Neural cell (in vitro differentiated cells): ENCODE results near the gene LRRK1. TPM values are rescaled to one million over a fixed set of nuclear protein-coding genes. Genes with fewer than 3 reads are reported as not detected.

Source experiments
- H2AFZ ChIP-seq: fragments of 200-600, 300-800 bp; sonication (generic), shearing (Covaris generic); 2 replicates; pipeline ENCODE4 v1.6.0; 2014; ENCODE audit warnings: low read depth, mild to moderate bottlenecking, antibody characterized with exemption, low read length, moderate library complexity
- H3F3A ChIP-seq: fragments of 200-600 bp; shearing (Covaris generic); 2 replicates; pipeline ENCODE4 v1.6.1; 2016; ENCODE audit warnings: mild to moderate bottlenecking, moderate library complexity, mixed read lengths, antibody characterized with exemption, low read length; ENCODE audit not compliant: insufficient read depth, poor library complexity, severe bottlenecking
- H3K27ac ChIP-seq: fragments of 200-600, 300-800 bp; sonication (generic), shearing (Covaris generic); 2 replicates; pipeline ENCODE4 v1.5.1; 2014; ENCODE audit warnings: mild to moderate bottlenecking, low read length, moderate library complexity
- H3K27me3 ChIP-seq: fragments of 300-800, 200-600 bp; sonication (generic), shearing (Covaris generic); 2 replicates; pipeline ENCODE4 v1.6.0; 2014; ENCODE audit warnings: mild to moderate bottlenecking, low read depth, low read length, moderate library complexity; ENCODE audit not compliant: insufficient read depth
- H3K36me3 ChIP-seq: fragments of 300-800, 200-600 bp; sonication (generic), shearing (Covaris generic); 2 replicates; pipeline ENCODE4 v1.5.1; 2014; ENCODE audit warnings: mild to moderate bottlenecking, antibody characterized with exemption, low read length, moderate library complexity; ENCODE audit not compliant: insufficient read depth
- H3K4me2 ChIP-seq: fragments of 300-800, 200-600 bp; sonication (generic), shearing (Covaris generic); 2 replicates; pipeline ENCODE4 v1.6.0; 2014; ENCODE audit warnings: mild to moderate bottlenecking, low read length
- H3K4me3 ChIP-seq: fragments of 300-800, 200-600 bp; sonication (generic), shearing (Covaris generic); 2 replicates; pipeline ENCODE4 v1.5.1; 2014; ENCODE audit warnings: mild to moderate bottlenecking, low read length, moderate library complexity
- H3K79me2 ChIP-seq: fragments of 200-600 bp; shearing (Covaris generic); replicated peaks from 2 replicates; pipeline ENCODE4 v1.6.0; 2014; ENCODE audit warnings: mild to moderate bottlenecking, low read length, moderate library complexity; ENCODE audit not compliant: insufficient read depth
- H3K9ac ChIP-seq: fragments of 300-800, 200-600 bp; sonication (generic), shearing (Covaris generic); 2 replicates; pipeline ENCODE4 v1.6.1; 2016; ENCODE audit warnings: mild to moderate bottlenecking, low read length, mixed read lengths
- H3K9me2 ChIP-seq: fragments of 200-600 bp; shearing (Covaris generic); 2 replicates; pipeline ENCODE4 v1.6.1; 2016; ENCODE audit warnings: mild to moderate bottlenecking, low read length, mixed read lengths; ENCODE audit not compliant: insufficient read depth
- H3K9me3 ChIP-seq: fragments of 200-600, 300-800 bp; sonication (generic), shearing (Covaris generic); 2 replicates; pipeline ENCODE4 v1.6.1; 2016; ENCODE audit warnings: mild to moderate bottlenecking, mixed run types, low read length, moderate library complexity, mixed read lengths
- H4K20me1 ChIP-seq: fragments of 200-600 bp; shearing (Covaris generic); 2 replicates; pipeline ENCODE4 v1.6.1; 2016; ENCODE audit warnings: mild to moderate bottlenecking, mixed run types; ENCODE audit not compliant: insufficient read depth
- EP300 ChIP-seq: fragments of 450-650 bp; conservative IDR thresholded peaks from 2 replicates; pipeline ENCODE4 v1.6.1; 2014; ENCODE audit warnings: antibody characterized with exemption, mild to moderate bottlenecking, moderate library complexity; ENCODE audit not compliant: poor library complexity, severe bottlenecking
- EZH2 ChIP-seq: fragments of 200-600, 300-800 bp; shearing (Covaris generic), sonication (generic); IDR thresholded peaks from 2 replicates; pipeline ENCODE4 v1.6.1; 2014; ENCODE audit warnings: antibody characterized with exemption, low read length, borderline replicate concordance, mild to moderate bottlenecking; ENCODE audit not compliant: insufficient read depth, poor library complexity, severe bottlenecking
- MXI1 ChIP-seq: fragments of 450-650 bp; conservative IDR thresholded peaks from 2 replicates; pipeline ENCODE4 v1.6.1; 2014; ENCODE audit warnings: antibody characterized with exemption, mild to moderate bottlenecking; ENCODE audit not compliant: poor library complexity, severe bottlenecking
- POLR2AphosphoS5 ChIP-seq: IDR thresholded peaks from 2 replicates; pipeline ENCODE4 v1.6.1; 2012
- RAD21 ChIP-seq: fragments of 450-650 bp; conservative IDR thresholded peaks from 2 replicates; pipeline ENCODE4 v1.6.1; 2014; ENCODE audit warnings: antibody characterized with exemption, mild to moderate bottlenecking, moderate library complexity
- SMC3 ChIP-seq: fragments of 450-650 bp; conservative IDR thresholded peaks from 2 replicates; pipeline ENCODE4 v1.6.1; 2014; ENCODE audit warnings: antibody characterized with exemption, mild to moderate bottlenecking, moderate library complexity; ENCODE audit not compliant: poor library complexity
- TAF1 ChIP-seq: IDR thresholded peaks from 2 replicates; pipeline ENCODE4 v1.6.1; 2012; ENCODE audit warnings: low read depth
- polyA plus RNA-seq: library from polyadenylated mRNA; depleted of rRNA; stranded (reverse); fragments of >200 nt; gene quantifications from 2 replicates; pipeline ENCODE4 v1.2.3, GENCODE V29; 2014
- TF ChIP-seq, protein P1 (sequence below): fragments of 450-650 bp; IDR thresholded peaks from 2 replicates; pipeline ENCODE4 v1.5.1; 2014; ENCODE audit warnings: antibody characterized with exemption, mild to moderate bottlenecking, moderate library complexity; ENCODE audit not compliant: poor library complexity, severe bottlenecking
- TF ChIP-seq, protein P2 (sequence below): IDR thresholded peaks from 2 replicates; pipeline ENCODE4 v1.6.1; 2012; ENCODE audit warnings: borderline replicate concordance

LRRK1 gene
- polyA plus RNA-seq, 1 donor from 2014 or later = 0.06 TPM

DNA sequence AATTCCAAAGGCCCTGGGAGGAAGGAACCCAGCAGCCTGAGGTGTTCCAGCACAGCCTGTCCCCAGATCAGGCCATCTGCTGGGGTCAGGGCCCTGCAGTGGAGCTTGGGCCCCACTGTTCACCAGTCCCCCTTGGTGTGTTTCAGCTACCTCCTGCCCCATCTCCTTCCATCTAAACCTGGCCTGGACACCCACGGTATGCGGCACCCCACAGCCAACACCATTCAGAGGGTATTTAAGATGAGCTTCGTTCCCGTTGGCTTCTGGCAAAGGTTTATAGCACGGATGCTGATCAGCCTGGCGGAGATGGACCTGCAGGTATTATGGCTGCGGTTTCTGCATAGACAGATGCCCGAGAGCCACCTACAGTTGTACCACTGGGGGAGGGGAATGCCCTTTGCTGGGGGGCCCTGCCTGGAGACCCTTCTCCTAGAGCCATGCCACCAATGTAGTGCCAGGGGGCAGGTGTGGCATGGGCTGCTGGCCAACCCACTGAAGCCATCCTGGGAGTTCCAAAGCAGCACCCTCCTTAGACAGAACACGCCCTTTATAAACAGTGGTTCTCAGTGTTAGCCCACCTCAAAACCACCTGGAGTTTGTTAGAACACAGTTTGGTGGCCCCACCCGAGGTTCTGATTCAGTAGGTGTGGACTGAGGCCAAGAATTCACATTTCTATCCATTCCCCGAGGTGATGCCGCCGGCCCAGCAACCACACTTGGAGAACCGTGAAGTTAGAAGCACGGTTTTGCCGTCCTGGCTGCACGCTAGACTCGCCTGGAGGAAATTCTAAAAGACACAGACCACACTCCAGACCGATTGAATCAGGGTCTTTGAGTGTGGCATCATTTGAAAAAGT, 126.9 kb downstream of the LRRK1 start:
- Histone ChIP-seq H3K4me2 (no peak overlapping the region), H3K9me2 (no peaks in the 10 kb centered on the region), H4K20me1 (no peaks in the 10 kb centered on the region), H2AFZ (no peak overlapping the region), H3K27me3 (no peaks in the 10 kb centered on the region), H3K9ac (no peak overlapping the region), H3K27ac (no peak overlapping the region), H3K36me3 (no peaks in the 10 kb centered on the region), H3K4me3 (no peak overlapping the region), H3K79me2 (no peaks in the 10 kb centered on the region), H3F3A (no peaks in the 10 kb centered on the region), H3K9me3 (no peaks in the 10 kb centered on the region)
- TF ChIP-seq, protein P1, sequence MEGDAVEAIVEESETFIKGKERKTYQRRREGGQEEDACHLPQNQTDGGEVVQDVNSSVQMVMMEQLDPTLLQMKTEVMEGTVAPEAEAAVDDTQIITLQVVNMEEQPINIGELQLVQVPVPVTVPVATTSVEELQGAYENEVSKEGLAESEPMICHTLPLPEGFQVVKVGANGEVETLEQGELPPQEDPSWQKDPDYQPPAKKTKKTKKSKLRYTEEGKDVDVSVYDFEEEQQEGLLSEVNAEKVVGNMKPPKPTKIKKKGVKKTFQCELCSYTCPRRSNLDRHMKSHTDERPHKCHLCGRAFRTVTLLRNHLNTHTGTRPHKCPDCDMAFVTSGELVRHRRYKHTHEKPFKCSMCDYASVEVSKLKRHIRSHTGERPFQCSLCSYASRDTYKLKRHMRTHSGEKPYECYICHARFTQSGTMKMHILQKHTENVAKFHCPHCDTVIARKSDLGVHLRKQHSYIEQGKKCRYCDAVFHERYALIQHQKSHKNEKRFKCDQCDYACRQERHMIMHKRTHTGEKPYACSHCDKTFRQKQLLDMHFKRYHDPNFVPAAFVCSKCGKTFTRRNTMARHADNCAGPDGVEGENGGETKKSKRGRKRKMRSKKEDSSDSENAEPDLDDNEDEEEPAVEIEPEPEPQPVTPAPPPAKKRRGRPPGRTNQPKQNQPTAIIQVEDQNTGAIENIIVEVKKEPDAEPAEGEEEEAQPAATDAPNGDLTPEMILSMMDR = no peak
- TF ChIP-seq EZH2 = no peak
- no peak for TF ChIP-seq SMC3
- TF ChIP-seq RAD21 = no peak
- TF ChIP-seq MXI1 = no peak
- no peak for TF ChIP-seq POLR2AphosphoS5
- no peak for TF ChIP-seq EP300
- no peak for TF ChIP-seq TAF1
- TF ChIP-seq, protein P2, sequence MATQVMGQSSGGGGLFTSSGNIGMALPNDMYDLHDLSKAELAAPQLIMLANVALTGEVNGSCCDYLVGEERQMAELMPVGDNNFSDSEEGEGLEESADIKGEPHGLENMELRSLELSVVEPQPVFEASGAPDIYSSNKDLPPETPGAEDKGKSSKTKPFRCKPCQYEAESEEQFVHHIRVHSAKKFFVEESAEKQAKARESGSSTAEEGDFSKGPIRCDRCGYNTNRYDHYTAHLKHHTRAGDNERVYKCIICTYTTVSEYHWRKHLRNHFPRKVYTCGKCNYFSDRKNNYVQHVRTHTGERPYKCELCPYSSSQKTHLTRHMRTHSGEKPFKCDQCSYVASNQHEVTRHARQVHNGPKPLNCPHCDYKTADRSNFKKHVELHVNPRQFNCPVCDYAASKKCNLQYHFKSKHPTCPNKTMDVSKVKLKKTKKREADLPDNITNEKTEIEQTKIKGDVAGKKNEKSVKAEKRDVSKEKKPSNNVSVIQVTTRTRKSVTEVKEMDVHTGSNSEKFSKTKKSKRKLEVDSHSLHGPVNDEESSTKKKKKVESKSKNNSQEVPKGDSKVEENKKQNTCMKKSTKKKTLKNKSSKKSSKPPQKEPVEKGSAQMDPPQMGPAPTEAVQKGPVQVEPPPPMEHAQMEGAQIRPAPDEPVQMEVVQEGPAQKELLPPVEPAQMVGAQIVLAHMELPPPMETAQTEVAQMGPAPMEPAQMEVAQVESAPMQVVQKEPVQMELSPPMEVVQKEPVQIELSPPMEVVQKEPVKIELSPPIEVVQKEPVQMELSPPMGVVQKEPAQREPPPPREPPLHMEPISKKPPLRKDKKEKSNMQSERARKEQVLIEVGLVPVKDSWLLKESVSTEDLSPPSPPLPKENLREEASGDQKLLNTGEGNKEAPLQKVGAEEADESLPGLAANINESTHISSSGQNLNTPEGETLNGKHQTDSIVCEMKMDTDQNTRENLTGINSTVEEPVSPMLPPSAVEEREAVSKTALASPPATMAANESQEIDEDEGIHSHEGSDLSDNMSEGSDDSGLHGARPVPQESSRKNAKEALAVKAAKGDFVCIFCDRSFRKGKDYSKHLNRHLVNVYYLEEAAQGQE = no peak

DNA sequence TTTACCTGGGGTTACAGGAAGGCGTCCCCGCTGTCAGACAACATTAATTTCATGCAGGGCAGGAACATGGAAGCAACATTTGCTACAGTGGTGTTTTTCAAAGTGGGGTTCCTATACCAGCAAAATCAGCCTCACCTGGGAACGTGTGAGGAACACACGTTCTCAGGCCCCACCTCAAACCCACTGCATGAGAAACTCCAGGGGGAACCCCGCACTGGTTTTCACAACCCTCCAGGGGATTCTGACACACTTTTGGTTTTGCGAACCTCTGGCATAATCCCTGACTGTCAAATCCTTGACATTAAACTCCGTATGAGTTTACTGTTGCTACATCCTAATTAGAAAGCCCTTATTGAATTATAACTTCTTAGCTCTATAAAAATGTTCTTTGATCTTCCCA, 127.7 kb downstream of the LRRK1 start:
- Histone ChIP-seq H3K27me3 (no peaks in the 10 kb centered on the region), H2AFZ (no peak overlapping the region), H4K20me1 (no peaks in the 10 kb centered on the region), H3K9ac (no peak overlapping the region), H3K4me2 (no peak overlapping the region), H3F3A (no peaks in the 10 kb centered on the region), H3K79me2 (no peaks in the 10 kb centered on the region), H3K9me2 (no peaks in the 10 kb centered on the region), H3K27ac (no peak overlapping the region), H3K36me3 (no peaks in the 10 kb centered on the region), H3K9me3 (no peaks in the 10 kb centered on the region), H3K4me3 (no peak overlapping the region)
- TF ChIP-seq TAF1 = no peak
- no peak for TF ChIP-seq RAD21
- no peak for TF ChIP-seq EP300
- TF ChIP-seq, protein P1 = no peak
- no peak for TF ChIP-seq MXI1
- TF ChIP-seq POLR2AphosphoS5 = no peak
- TF ChIP-seq SMC3 = no peak
- TF ChIP-seq, protein P2 = no peak
- TF ChIP-seq EZH2 = no peak
